ES-I3 (cell line): ENCODE results near the gene GPR143.

Experiments
- H3K36me3 ChIP-seq: 2 replicates; pipeline ENCODE4 v1.6.1; 2013; ENCODE audit warnings: mild to moderate bottlenecking, low read length, control low read depth, moderate library complexity; ENCODE audit not compliant: insufficient read depth
- H3K4me1 ChIP-seq: 2 replicates; pipeline ENCODE4 v1.6.1; 2013; ENCODE audit warnings: mild to moderate bottlenecking, control low read depth, low read length; ENCODE audit not compliant: insufficient read depth
- H3K9ac ChIP-seq: 2 replicates; pipeline ENCODE4 v1.6.1; 2013; ENCODE audit warnings: low read depth, mild to moderate bottlenecking, low read length, moderate library complexity
- H3K9me3 ChIP-seq: 2 replicates; pipeline ENCODE4 v1.6.1; 2013; ENCODE audit warnings: mild to moderate bottlenecking, low read length, moderate library complexity; ENCODE audit not compliant: control insufficient read depth, insufficient read depth

Gene GPR143

DNA sequence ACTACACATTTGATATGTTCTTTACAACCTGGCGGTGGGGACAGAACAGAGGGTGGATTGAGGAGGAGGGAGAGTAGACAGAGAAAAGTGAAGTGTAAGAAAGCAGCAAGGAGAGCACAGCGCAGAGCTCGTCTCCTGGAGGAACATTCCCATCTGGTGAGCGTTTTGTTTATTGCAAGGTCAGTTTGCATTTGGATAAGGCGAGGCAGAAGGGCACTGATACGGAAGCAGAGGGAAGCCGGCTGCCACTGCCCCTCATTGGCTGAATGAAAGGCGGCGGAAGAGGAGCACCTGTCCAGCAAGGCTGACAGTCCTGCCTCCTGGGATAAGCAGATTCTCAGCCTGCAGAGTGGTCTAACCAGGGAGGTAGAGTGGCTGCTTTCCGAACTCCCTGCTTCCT, 83.2 kb downstream of the GPR143 start:
- H3K4me1 ChIP-seq = no peaks in the 10 kb centered on the region
- no peaks in the 10 kb centered on the region for H3K36me3 ChIP-seq
- H3K9ac ChIP-seq = no peak overlapping the region
- H3K9me3 ChIP-seq = no peaks in the 10 kb centered on the region

DNA sequence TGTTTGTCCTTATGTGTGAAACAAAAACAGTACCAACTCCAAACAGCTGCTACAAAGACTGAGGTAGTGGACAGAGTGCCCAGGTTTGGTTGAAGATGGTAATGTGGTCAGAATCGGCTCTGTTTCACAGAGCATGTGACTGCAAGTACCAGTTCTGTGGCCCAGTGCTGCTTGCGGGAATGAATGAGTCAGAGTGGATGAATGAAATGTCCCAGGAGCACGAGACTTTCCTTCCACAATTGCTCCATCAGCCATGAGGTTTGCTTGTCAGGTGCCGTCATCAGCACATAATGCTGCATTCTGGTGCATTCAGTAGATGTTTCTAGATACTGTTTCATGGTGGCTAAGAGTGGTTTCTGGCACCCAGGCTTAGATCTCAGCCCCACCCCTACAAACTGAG, 84.2 kb downstream of the GPR143 start:
- Histone ChIP-seq H3K9ac (no peak overlapping the region), H3K4me1 (no peaks in the 10 kb centered on the region), H3K9me3 (no peaks in the 10 kb centered on the region), H3K36me3 (no peaks in the 10 kb centered on the region)

DNA sequence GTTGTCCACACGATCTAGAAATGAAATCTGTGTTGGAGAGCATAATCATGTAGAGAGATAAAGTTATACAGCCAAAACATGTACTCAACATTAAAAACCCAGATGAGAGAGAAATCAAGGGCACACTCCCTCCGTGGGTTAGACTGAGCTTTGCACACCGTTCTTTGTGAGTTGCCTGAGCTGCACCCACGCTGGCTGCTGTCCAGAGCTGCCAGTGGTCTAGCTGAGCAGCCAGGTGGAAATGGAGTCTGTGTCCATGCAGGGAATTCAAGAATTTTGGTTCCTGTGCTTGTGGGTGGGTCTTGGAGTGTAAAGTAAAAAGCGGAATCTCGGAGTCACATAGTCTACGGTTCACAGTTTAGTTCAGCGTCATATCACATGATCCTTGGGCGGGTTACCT, 84.6 kb downstream of the GPR143 start:
- no peaks in the 10 kb centered on the region for H3K36me3 ChIP-seq
- H3K9ac ChIP-seq = no peak overlapping the region
- H3K9me3 ChIP-seq = no peaks in the 10 kb centered on the region
- H3K4me1 ChIP-seq = no peaks in the 10 kb centered on the region

DNA sequence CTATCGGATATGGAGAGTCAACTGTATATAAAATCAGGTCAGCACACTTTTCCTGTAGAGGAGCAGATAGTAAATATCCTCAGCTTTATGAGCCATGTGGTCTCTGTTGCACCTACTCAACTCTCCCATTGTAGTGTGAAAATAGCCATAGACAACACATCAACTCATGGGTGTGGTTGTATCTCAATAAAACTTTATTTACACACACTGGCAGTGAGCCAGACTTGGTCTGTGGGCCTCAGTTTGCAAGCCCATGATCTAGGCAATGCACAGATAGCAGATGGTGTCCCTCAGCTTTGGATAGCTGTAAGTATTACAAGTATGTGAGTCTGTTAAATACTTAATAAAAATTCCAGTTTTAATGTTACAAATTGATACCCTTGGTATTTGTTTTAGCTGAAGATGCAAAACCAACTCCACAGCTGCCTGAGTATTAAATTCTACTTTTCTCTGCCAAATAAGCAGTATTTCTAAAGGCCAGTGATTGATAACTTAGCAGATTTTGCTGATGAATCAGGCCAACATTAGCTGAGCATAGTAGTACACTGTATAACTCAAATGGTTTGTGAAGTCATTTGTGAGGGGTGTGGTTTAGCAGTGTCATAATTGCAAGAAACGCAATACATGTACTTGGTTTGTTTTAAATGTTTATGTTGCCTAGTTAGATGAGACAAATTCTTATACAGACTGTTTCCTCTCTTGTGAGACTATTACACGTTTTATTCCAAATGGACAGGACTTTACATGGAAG, 87.3 kb downstream of the GPR143 start:
- H3K36me3 ChIP-seq = no peaks in the 10 kb centered on the region
- H3K4me1 ChIP-seq = no peaks in the 10 kb centered on the region
- no peak overlapping the region for H3K9ac ChIP-seq
- H3K9me3 ChIP-seq = no peaks in the 10 kb centered on the region

DNA sequence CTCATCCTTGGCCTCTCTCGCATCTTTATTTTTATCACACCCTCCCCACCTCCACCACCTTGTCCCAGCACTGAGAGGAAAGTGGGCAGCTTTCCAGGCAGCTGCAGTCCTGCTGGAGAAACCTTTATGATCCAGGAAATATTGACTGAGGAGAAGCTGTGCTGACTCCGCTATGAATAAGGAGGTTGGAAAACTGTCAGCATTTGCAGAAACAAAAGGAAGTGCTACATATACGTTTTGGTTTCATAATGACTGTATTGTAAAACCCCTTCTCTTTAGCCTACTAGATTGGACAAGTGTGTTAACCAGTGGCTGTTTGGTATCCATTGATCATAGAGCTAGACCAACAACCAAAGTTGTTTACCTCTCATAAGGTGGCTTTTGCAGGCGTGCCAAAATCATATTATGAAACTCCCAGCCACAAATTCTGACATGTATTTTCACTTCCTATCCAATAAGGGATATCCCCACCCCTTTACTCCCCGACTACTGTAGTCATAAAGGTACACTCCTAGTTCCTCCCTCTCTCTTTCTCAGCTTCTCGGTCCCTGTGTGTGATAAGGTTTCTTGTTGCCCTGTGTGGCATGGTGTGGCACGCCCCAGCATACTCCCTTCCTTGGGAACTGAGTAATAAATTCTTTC, 88.4 kb downstream of the GPR143 start:
- H3K4me1 ChIP-seq = no peaks in the 10 kb centered on the region
- no peak overlapping the region for H3K9ac ChIP-seq
- no peaks in the 10 kb centered on the region for H3K36me3 ChIP-seq
- no peaks in the 10 kb centered on the region for H3K9me3 ChIP-seq

DNA sequence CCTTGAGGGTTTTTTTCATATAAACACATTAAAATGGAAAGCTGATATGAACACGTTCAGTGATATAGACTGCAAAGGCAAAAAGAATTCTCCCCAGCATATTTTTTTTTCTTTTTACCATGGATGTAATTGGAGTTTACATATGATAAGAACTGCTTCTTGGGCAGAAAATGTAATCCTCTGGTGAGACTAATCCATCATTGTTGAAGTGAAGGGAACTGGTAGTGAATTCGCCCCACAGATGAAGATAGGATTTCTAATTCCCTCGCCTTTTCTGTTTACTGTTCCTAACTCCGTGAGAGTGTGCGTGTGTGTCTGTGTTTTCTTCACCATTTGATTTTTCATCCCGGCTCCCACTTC, 88.9 kb downstream of the GPR143 start:
- no peaks in the 10 kb centered on the region for H3K9me3 ChIP-seq
- no peaks in the 10 kb centered on the region for H3K4me1 ChIP-seq
- no peaks in the 10 kb centered on the region for H3K36me3 ChIP-seq
- no peak overlapping the region for H3K9ac ChIP-seq

DNA sequence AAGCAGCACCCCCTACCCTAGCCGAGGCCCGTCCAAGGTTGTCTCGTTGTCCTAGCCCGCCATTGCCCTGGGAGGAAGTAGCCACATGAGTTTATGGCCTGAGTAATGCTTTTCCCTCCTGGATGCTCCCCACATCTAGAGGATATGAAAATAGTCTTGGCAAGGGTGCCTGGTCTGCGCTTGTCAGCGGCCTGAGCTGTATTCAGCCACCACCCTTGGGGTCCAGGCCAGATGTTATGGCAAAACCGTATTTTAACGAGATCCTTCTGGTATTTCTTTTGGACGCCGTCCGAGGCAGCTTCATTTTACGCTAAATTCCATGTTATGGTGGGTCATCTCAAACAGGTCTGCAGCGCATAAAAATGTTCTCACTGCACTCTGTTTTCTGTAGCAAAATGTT, 89.3 kb downstream of the GPR143 start:
- no peaks in the 10 kb centered on the region for H3K4me1 ChIP-seq
- H3K9ac ChIP-seq = no peak overlapping the region
- H3K9me3 ChIP-seq = no peaks in the 10 kb centered on the region
- no peaks in the 10 kb centered on the region for H3K36me3 ChIP-seq
